Effector CD8-positive, alpha-beta T cell (primary cell): ENCODE results near the gene COLEC11.
"Not testable (repeated sequence)": the region's sequence is repeated elsewhere in the genome, so short reads cannot be mapped to it uniquely, and the experiment has no call there.

Experiments used
- DNase-seq: peaks from one replicate; lab custom pipeline; 2025; lab: John Stamatoyannopoulos, UW

Gene COLEC11

GRCh38 chr2:3606028-3606369 lies 11.1 kb downstream of the COLEC11 start:
- no peak for DNase-seq

GRCh38 chr2:3606370-3607201 lies 11.7 kb downstream of the COLEC11 start:
- no peak for DNase-seq

GRCh38 chr2:3608373-3609278 lies 13.7 kb downstream of the COLEC11 start:
- no peak for DNase-seq

- DNase-seq = not testable (repeated sequence)
Observed at GRCh38 chr2:3609279-3609673, 14.4 kb downstream of the COLEC11 start.

GRCh38 chr2:3610415-3610814 lies 15.5 kb downstream of the COLEC11 start:
- no peak for DNase-seq

- DNase-seq = no peak
Observed at GRCh38 chr2:3610881-3611505, 16.1 kb downstream of the COLEC11 start.

GRCh38 chr2:3611589-3611988 lies 16.7 kb downstream of the COLEC11 start:
- no peak for DNase-seq

- DNase-seq = no peak
Observed at GRCh38 chr2:3612639-3613523, 18.0 kb downstream of the COLEC11 start.

- DNase-seq = no peak
Observed at GRCh38 chr2:3613524-3613905, 18.6 kb downstream of the COLEC11 start.

GRCh38 chr2:3614743-3615142 lies 19.8 kb downstream of the COLEC11 start:
- DNase-seq = not testable (repeated sequence)

GRCh38 chr2:3615541-3616200 lies 20.8 kb downstream of the COLEC11 start:
- not testable (repeated sequence) for DNase-seq

GRCh38 chr2:3616435-3617197 lies 21.7 kb downstream of the COLEC11 start:
- not testable (repeated sequence) for DNase-seq

- no peak for DNase-seq
Observed at GRCh38 chr2:3617198-3617890, 22.4 kb downstream of the COLEC11 start.

- no peak for DNase-seq
Observed at GRCh38 chr2:3618367-3618766, 23.5 kb downstream of the COLEC11 start.

GRCh38 chr2:3619033-3619432 lies 24.1 kb downstream of the COLEC11 start:
- no peak for DNase-seq

GRCh38 chr2:3619661-3620060 lies 24.7 kb downstream of the COLEC11 start:
- not testable (repeated sequence) for DNase-seq

GRCh38 chr2:3620834-3621233 lies 25.9 kb downstream of the COLEC11 start:
- DNase-seq = no peak

- no peak for DNase-seq
Observed at GRCh38 chr2:3622967-3623366, 28.1 kb downstream of the COLEC11 start.

- DNase-seq = no peak
Observed at GRCh38 chr2:3624059-3624794, 29.3 kb downstream of the COLEC11 start.
